K562 (cell line): ENCODE measurements around the gene ATF6B. TPM values are rescaled to one million over a fixed set of nuclear protein-coding genes. Genes with fewer than 3 reads are reported as not detected.

Experiments
- ID3 ChIP-seq, 2 experiments: fragments of 250-450 bp in 1 of 2; fragments of 450-650 bp in 1 of 2; sonication (Bioruptor Pico) in 1 of 2; IDR thresholded peaks; 2 replicates each; pipeline versions ENCODE4 v1.6.1 to v1.8.0; 2016 to 2021; ENCODE audit warnings: mild to moderate bottlenecking in 2 of 2, moderate library complexity in 2 of 2, missing compliant biosample characterization in 1 of 2, missing genetic modification characterization in 1 of 2
- MECOM ChIP-seq: fragments of 250-450 bp; sonication (Bioruptor Pico); IDR thresholded peaks from 2 replicates; pipeline ENCODE4 v1.8.0; 2022; ENCODE audit warnings: inconsistent platforms
- NFE2L1 ChIP-seq: fragments of 450-650 bp; IDR thresholded peaks from 2 replicates; pipeline ENCODE4 v1.6.1; 2016; ENCODE audit warnings: missing genetic modification characterization, low read depth, mild to moderate bottlenecking, missing compliant biosample characterization, moderate library complexity, borderline replicate concordance
- NR2F6 ChIP-seq: fragments of 450-650 bp; formaldehyde crosslinking; IDR thresholded peaks from 2 replicates; pipeline ENCODE4 v1.4.0; 2020; ENCODE audit warnings: mild to moderate bottlenecking
- PCBP2 ChIP-seq: fragments of 200-400 bp; formaldehyde crosslinking; IDR thresholded peaks from 2 replicates; pipeline ENCODE4 v1.6.1; 2018; ENCODE audit warnings: low read length, low read depth, mild to moderate bottlenecking, moderate library complexity; ENCODE audit not compliant: poor library complexity, severe bottlenecking
- PTBP1 ChIP-seq: fragments of 200-400 bp; formaldehyde crosslinking; IDR thresholded peaks from 2 replicates; pipeline ENCODE4 v1.6.1; 2017; ENCODE audit warnings: low read depth, low read length
- ZNF282 ChIP-seq: sonication (generic); formaldehyde crosslinking; IDR thresholded peaks from 2 replicates; pipeline ENCODE4 v1.8.1; 2023; ENCODE audit warnings: missing genetic modification reagents
- ZNF695 ChIP-seq: fragments of 450-650 bp; formaldehyde crosslinking; IDR thresholded peaks from 2 replicates; pipeline ENCODE4 v1.4.0; 2020; ENCODE audit warnings: mild to moderate bottlenecking, moderate library complexity
- polyA plus RNA-seq, 8 experiments: library from polyadenylated mRNA; depleted of rRNA in 4 of 8; stranded (reverse) in 5 of 8; unstranded in 3 of 8; fragments of >200 nt; fragmentation: Nextera tagmentation in 2 of 8; fragmentation: Illumina TruSeq in 1 of 8; extraction: Ambion mirVana in 2 of 8; extraction: Trizol in 1 of 8; gene quantifications; 2 replicates each; pipeline versions ENCODE4 v1.2.1 to v1.2.3, GENCODE V29; 2011 to 2014; ENCODE audit warnings: inconsistent platforms in 1 of 8, missing spikeins in 1 of 8
- total RNA-seq, 7 experiments: library from RNA; depleted of rRNA in 6 of 7; stranded (reverse); fragments of >200 nt in 6 of 7; fragmentation: Illumina TruSeq in 2 of 7; extraction: Trizol in 2 of 7; gene quantifications; 2 replicates each; pipeline versions ENCODE4 v1.2.1 to v1.2.3, GENCODE V29; 2011 to 2021; ENCODE audit warnings: low replicate concordance in 1 of 7
- TF ChIP-seq, protein P1 (sequence below): fragments of 150-350 bp; conservative IDR thresholded peaks from 2 replicates; pipeline ENCODE4 v1.6.1; 2014; ENCODE audit warnings: low read length
- TF ChIP-seq, protein P2 (sequence below): fragments of 450-650 bp; IDR thresholded peaks from 2 replicates; pipeline ENCODE4 v1.6.1; 2016; ENCODE audit warnings: low read depth
- TF ChIP-seq, protein P3 (sequence below): conservative IDR thresholded peaks from 2 replicates; pipeline ENCODE4 v1.6.1; 2011; ENCODE audit warnings: low read depth, mild to moderate bottlenecking, low read length; ENCODE audit not compliant: control insufficient read depth
- TF ChIP-seq, protein P4 (sequence below): fragments of 450-650 bp; formaldehyde crosslinking; IDR thresholded peaks from 2 replicates; pipeline ENCODE4 v1.4.0; 2020; ENCODE audit warnings: mild to moderate bottlenecking, mixed read lengths

The ATF6B gene
- total and polyA plus RNA-seq, 9 of the 15 experiments (the other 6 are each of a cell fraction or from before 2014, with no cell fraction given) = 20.7 to 131 (median 31.7) TPM

DNA sequence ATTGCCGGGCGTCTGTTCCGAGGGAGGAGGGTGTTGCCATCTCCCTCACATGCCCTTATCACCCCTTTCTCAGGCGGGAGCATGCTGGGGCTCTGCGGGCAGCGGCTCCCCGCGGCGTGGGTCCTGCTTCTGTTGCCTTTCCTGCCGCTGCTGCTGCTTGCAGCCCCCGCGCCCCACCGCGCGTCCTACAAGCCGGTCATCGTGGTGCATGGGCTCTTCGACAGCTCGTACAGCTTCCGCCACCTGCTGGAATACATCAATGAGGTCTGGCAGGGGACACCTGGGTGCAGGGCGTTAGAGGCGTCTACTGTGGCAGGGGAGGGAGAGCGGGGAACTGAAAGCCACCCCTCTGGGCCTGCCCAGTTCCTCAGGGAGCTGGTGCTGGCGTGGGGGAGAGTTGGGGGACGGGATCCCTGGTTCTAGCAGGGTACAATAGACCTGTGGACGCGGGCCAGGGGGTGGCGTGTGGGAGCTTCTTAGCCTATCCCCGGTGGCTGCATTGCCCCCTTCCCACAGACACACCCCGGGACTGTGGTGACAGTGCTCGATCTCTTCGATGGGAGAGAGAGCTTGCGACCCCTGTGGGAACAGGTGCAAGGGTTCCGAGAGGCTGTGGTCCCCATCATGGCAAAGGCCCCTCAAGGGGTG, 26.6 kb upstream of the ATF6B start (continued):
- TF ChIP-seq, protein P1, sequence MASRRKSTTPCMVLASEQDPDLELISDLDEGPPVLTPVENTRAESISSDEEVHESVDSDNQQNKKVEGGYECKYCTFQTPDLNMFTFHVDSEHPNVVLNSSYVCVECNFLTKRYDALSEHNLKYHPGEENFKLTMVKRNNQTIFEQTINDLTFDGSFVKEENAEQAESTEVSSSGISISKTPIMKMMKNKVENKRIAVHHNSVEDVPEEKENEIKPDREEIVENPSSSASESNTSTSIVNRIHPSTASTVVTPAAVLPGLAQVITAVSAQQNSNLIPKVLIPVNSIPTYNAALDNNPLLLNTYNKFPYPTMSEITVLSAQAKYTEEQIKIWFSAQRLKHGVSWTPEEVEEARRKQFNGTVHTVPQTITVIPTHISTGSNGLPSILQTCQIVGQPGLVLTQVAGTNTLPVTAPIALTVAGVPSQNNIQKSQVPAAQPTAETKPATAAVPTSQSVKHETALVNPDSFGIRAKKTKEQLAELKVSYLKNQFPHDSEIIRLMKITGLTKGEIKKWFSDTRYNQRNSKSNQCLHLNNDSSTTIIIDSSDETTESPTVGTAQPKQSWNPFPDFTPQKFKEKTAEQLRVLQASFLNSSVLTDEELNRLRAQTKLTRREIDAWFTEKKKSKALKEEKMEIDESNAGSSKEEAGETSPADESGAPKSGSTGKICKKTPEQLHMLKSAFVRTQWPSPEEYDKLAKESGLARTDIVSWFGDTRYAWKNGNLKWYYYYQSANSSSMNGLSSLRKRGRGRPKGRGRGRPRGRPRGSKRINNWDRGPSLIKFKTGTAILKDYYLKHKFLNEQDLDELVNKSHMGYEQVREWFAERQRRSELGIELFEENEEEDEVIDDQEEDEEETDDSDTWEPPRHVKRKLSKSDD = no peak
- TF ChIP-seq ZNF282 (peak; percentile 85; the same call in 1 of the 2 replicates), MECOM (CRISPR knock-in tag) (no peak), ZNF695 (CRISPR knock-in tag) (no peak), ID3 (CRISPR knock-in tag; IDR thresholded peaks at IDR 0.05) (no peak), ID3 (tag; IDR thresholded peaks at IDR 0.05) (no peak), PTBP1 (no peak), NFE2L1 (no peak), NR2F6 (CRISPR knock-in tag) (no peak), PCBP2 (no peak)
- TF ChIP-seq, protein P2, sequence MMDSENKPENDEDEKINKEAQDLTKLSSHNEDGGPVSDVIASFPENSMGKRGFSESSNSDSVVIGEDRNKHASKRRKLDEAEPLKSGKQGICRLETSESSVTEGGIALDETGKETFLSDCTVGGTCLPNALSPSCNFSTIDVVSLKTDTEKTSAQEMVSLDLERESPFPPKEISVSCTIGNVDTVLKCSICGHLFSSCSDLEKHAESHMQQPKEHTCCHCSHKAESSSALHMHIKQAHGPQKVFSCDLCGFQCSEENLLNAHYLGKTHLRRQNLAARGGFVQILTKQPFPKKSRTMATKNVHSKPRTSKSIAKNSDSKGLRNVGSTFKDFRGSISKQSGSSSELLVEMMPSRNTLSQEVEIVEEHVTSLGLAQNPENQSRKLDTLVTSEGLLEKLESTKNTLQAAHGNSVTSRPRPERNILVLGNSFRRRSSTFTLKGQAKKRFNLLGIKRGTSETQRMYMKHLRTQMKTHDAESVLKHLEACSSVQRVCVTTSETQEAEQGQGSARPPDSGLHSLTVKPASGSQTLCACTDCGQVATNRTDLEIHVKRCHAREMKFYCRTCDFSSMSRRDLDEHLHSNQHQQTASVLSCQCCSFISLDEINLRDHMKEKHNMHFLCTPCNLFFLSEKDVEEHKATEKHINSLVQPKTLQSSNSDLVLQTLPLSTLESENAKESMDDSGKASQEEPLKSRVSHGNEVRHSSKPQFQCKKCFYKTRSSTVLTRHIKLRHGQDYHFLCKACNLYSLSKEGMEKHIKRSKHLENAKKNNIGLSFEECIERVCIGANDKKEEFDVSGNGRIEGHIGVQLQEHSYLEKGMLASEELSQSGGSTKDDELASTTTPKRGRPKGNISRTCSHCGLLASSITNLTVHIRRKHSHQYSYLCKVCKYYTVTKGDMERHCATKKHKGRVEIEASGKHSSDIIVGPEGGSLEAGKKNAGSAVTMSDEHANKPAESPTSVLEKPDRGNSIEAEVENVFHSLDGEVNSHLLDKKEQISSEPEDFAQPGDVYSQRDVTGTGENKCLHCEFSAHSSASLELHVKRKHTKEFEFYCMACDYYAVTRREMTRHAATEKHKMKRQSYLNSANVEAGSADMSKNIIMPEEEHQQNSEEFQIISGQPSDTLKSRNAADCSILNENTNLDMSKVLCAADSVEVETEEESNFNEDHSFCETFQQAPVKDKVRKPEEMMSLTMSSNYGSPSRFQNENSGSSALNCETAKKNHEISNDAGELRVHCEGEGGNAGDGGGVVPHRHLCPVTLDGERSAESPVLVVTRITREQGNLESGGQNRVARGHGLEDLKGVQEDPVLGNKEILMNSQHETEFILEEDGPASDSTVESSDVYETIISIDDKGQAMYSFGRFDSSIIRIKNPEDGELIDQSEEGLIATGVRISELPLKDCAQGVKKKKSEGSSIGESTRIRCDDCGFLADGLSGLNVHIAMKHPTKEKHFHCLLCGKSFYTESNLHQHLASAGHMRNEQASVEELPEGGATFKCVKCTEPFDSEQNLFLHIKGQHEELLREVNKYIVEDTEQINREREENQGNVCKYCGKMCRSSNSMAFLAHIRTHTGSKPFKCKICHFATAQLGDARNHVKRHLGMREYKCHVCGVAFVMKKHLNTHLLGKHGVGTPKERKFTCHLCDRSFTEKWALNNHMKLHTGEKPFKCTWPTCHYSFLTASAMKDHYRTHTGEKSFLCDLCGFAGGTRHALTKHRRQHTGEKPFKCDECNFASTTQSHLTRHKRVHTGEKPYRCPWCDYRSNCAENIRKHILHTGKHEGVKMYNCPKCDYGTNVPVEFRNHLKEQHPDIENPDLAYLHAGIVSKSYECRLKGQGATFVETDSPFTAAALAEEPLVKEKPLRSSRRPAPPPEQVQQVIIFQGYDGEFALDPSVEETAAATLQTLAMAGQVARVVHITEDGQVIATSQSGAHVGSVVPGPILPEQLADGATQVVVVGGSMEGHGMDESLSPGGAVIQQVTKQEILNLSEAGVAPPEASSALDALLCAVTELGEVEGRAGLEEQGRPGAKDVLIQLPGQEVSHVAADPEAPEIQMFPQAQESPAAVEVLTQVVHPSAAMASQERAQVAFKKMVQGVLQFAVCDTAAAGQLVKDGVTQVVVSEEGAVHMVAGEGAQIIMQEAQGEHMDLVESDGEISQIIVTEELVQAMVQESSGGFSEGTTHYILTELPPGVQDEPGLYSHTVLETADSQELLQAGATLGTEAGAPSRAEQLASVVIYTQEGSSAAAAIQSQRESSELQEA = no peak
- TF ChIP-seq, protein P3, sequence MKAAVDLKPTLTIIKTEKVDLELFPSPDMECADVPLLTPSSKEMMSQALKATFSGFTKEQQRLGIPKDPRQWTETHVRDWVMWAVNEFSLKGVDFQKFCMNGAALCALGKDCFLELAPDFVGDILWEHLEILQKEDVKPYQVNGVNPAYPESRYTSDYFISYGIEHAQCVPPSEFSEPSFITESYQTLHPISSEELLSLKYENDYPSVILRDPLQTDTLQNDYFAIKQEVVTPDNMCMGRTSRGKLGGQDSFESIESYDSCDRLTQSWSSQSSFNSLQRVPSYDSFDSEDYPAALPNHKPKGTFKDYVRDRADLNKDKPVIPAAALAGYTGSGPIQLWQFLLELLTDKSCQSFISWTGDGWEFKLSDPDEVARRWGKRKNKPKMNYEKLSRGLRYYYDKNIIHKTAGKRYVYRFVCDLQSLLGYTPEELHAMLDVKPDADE = no peak
- TF ChIP-seq, protein P4, sequence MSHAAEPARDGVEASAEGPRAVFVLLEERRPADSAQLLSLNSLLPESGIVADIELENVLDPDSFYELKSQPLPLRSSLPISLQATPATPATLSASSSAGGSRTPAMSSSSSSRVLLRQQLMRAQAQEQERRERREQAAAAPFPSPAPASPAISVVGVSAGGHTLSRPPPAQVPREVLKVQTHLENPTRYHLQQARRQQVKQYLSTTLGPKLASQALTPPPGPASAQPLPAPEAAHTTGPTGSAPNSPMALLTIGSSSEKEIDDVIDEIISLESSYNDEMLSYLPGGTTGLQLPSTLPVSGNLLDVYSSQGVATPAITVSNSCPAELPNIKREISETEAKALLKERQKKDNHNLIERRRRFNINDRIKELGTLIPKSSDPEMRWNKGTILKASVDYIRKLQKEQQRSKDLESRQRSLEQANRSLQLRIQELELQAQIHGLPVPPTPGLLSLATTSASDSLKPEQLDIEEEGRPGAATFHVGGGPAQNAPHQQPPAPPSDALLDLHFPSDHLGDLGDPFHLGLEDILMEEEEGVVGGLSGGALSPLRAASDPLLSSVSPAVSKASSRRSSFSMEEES (CRISPR knock-in tag) = no peak
